Chondrocyte (in vitro differentiated cells): ENCODE results near the gene KCNQ2. TPM values are rescaled to one million over a fixed set of nuclear protein-coding genes. Genes with fewer than 3 reads are reported as not detected.

Source experiments
- DNase-seq: peaks from one replicate; pipeline ENCODE4 v3.0.0; 2021; ENCODE audit warnings: mixed read lengths, low spot score
- H3K27ac Mint-ChIP-seq: one replicate; pipeline ENCODE4 v1.8.0; 2021; ENCODE audit warnings: mild to moderate bottlenecking, moderate library complexity, mixed read lengths; ENCODE audit not compliant: unreplicated experiment
- H3K27me3 Mint-ChIP-seq: 2 replicates; pipeline ENCODE4 v1.8.0; 2021; ENCODE audit warnings: low read depth, mixed read lengths
- H3K36me3 Mint-ChIP-seq: 2 replicates; pipeline ENCODE4 v1.8.0; 2021; ENCODE audit warnings: low read depth, mixed read lengths
- H3K4me1 Mint-ChIP-seq: 2 replicates; pipeline ENCODE4 v1.8.0; 2021; ENCODE audit warnings: low read depth, mild to moderate bottlenecking, mixed read lengths
- H3K4me3 Mint-ChIP-seq: one replicate; pipeline ENCODE4 v1.8.0; 2021; ENCODE audit warnings: mild to moderate bottlenecking, moderate library complexity, mixed read lengths; ENCODE audit not compliant: unreplicated experiment
- H3K9me3 Mint-ChIP-seq: 2 replicates; pipeline ENCODE4 v1.8.0; 2021; ENCODE audit warnings: low read depth, mixed read lengths
- CTCF ChIP-seq: fragments of 200-600 bp; sonication (generic); IDR thresholded peaks from 2 replicates; pipeline ENCODE4 v1.5.0; 2021; ENCODE audit warnings: antibody characterized with exemption, mild to moderate bottlenecking, moderate library complexity
- total RNA-seq: library from RNA; stranded (reverse); gene quantifications from 3 replicates; pipeline ENCODE4 v1.2.1, GENCODE V29; 2021

Gene KCNQ2
- total RNA-seq, 1 donor from 2014 or later, result not detected

- Mint-ChIP-seq H3K4me1 (peaks cover 4% of the 10 kb centered on the region), H3K36me3 (no peaks in the 10 kb centered on the region), H3K4me3 (no peak overlapping the region), H3K27ac (no peak overlapping the region), H3K27me3 (peaks cover 12% of the 10 kb centered on the region), H3K9me3 (peaks cover 7% of the 10 kb centered on the region)
- no peak for TF ChIP-seq CTCF
- no peak for DNase-seq
These were observed 15.4 kb upstream of the KCNQ2 start for GRCh38 chr20:63487781-63488241.

GRCh38 chr20:63487116-63487764 is 14.8 kb upstream of the KCNQ2 start:
- Mint-ChIP-seq H3K4me1 (peaks cover 6% of the 10 kb centered on the region), H3K4me3 (no peak overlapping the region), H3K27ac (no peak overlapping the region), H3K9me3 (peaks cover 5% of the 10 kb centered on the region), H3K27me3 (peaks cover 13% of the 10 kb centered on the region), H3K36me3 (no peaks in the 10 kb centered on the region)
- no peak for TF ChIP-seq CTCF
- no peak for DNase-seq

GRCh38 chr20:63486300-63486855 is 13.9 kb upstream of the KCNQ2 start:
- Mint-ChIP-seq H3K27me3 (peaks cover 15% of the 10 kb centered on the region), H3K9me3 (peaks cover 3% of the 10 kb centered on the region), H3K4me3 (no peak overlapping the region), H3K27ac (no peak overlapping the region), H3K4me1 (peaks cover 6% of the 10 kb centered on the region), H3K36me3 (no peaks in the 10 kb centered on the region)
- TF ChIP-seq CTCF, result no peak
- DNase-seq, result no peak

GRCh38 chr20:63484651-63485403 is 12.4 kb upstream of the KCNQ2 start:
- Mint-ChIP-seq H3K27me3 (peaks cover 20% of the 10 kb centered on the region), H3K27ac (no peak overlapping the region), H3K36me3 (no peaks in the 10 kb centered on the region), H3K9me3 (peaks cover 3% of the 10 kb centered on the region), H3K4me1 (peaks cover 6% of the 10 kb centered on the region), H3K4me3 (no peak overlapping the region)
- TF ChIP-seq CTCF, result no peak
- DNase-seq, result no peak

- H3K27ac Mint-ChIP-seq, result no peak overlapping the region
- TF ChIP-seq CTCF, result no peak
- no peak overlapping the region for H3K4me3 Mint-ChIP-seq
- peaks cover 6% of the 10 kb centered on the region for H3K4me1 Mint-ChIP-seq
- peaks cover 21% of the 10 kb centered on the region for H3K27me3 Mint-ChIP-seq
- no peak for DNase-seq
- peaks cover 3% of the 10 kb centered on the region for H3K9me3 Mint-ChIP-seq
- H3K36me3 Mint-ChIP-seq, result no peaks in the 10 kb centered on the region
These were observed 11.8 kb upstream of the KCNQ2 start for GRCh38 chr20:63484236-63484635.
